Psoas muscle (tissue), 8 donors: ENCODE results near the gene ITIH1. TPM values are rescaled to one million over a fixed set of nuclear protein-coding genes. Genes with fewer than 3 reads are reported as not detected.
A peak's percentile ranks its signal among the peaks of the same experiment; 100 is the strongest.

Experiments used
- ATAC-seq, 4 donors: fragments of 200-7000 bp; cut with Tn5 transposase; one replicate each; pipeline ENCODE4 v1.9.1; 2020; ENCODE audit warnings: moderate library complexity in 3 of 4, mild to moderate bottlenecking in 2 of 4
- DNase-seq, 2 donors: peaks; one replicate each; pipeline ENCODE4 v3.0.0-alpha.2; 2020
- H3K27ac ChIP-seq: fragments of 200-600 bp; one replicate; pipeline ENCODE4 v1.8.0; 2022
- H3K27me3 ChIP-seq, 3 donors: fragments of 200-600 bp in 1 of 3; one replicate each; pipeline versions ENCODE4 v1.6.1 to v1.8.0; 2013 to 2022; ENCODE audit warnings: low read length in 2 of 3, mild to moderate bottlenecking in 2 of 3, moderate library complexity in 1 of 3; ENCODE audit not compliant: insufficient read depth in 3 of 3
- H3K36me3 ChIP-seq, 2 donors: fragments of 200-600 bp in 1 of 2; one replicate each; pipeline versions ENCODE4 v1.6.1 to v1.8.0; 2013 to 2022; ENCODE audit warnings: low read depth in 1 of 2, mild to moderate bottlenecking in 1 of 2, moderate library complexity in 1 of 2; ENCODE audit not compliant: insufficient read depth in 1 of 2
- H3K4me1 ChIP-seq: fragments of 200-600 bp; one replicate; pipeline ENCODE4 v1.8.0; 2022
- H3K4me3 ChIP-seq: fragments of 200-600 bp; one replicate; pipeline ENCODE4 v1.8.0; 2022; ENCODE audit warnings: mild to moderate bottlenecking
- H3K9me3 ChIP-seq: fragments of 200-600 bp; one replicate; pipeline ENCODE4 v1.8.0; 2022
- CTCF ChIP-seq: fragments of 200-600 bp; IDR thresholded peaks from one replicate; pipeline ENCODE4 v1.8.0; 2022; ENCODE audit warnings: antibody characterized with exemption
- WGBS, 3 donors: extraction: QIAGEN DNeasy Blood & Tissue Kit; methylation state at CpG; one replicate each; pipeline versions ENCODE4 v1.1.6 to v1.1.7; 2013; 5-methylcytosine and 5-hydroxymethylcytosine counted together
- intact Hi-C, 2 donors: fragments of 100-400 bp; cut with DNase I; formaldehyde crosslinking; loops; one replicate each; pipeline versions ENCODE4 v1.11.0 to v1.14.2; 2022
- polyA plus RNA-seq, 3 donors: library from polyadenylated mRNA; stranded (reverse); fragments of 200-250 nt; gene quantifications; one replicate each; pipeline ENCODE4 v1.2.3, GENCODE V29; 2013
- total RNA-seq, 4 donors: library from RNA; stranded (reverse); fragmentation: NEBNext Ultra II Directional in 2 of 4; extraction: Animal tissue kit (Norgen Biotek cat#: 25700) in 2 of 4; gene quantifications; one replicate each; pipeline versions ENCODE4 v1.2.1 to v1.2.4, GENCODE V29; 2021 to 2023
- donor health status: healthy with polysubstance abuse.
- donor health status: DM: no; HTN: no; CAD: no; lungs with moderate emphysema.
- donor health status: Bipolar disorder and iron deficiency.
- donor health status: healthy.
- donor health status: DM: yes; HTN: yes; CAD: no.
- donor health status: DM: no; HTN: no; CAD: no.
- donor health status: DM: no; HTN: no; CAD: no.
- donor health status: DM: yes; HTN: yes; CAD: no.

The ITIH1 gene
- total and polyA plus RNA-seq, 7 donors: 0.03 TPM; not detected in 6

- H3K36me3 ChIP-seq: peaks cover 0 to 98% of the 10 kb centered on the region in 2 donors
- peak; percentile 37 to 72 (median 52) for ATAC-seq
- no peaks in the 10 kb centered on the region for H3K27me3 ChIP-seq
- no peaks in the 10 kb centered on the region for H3K4me1 ChIP-seq
- no peak for DNase-seq
- H3K27ac ChIP-seq: no peak overlapping the region
- WGBS, 3 donors: 56 to 63% (median 58%) methylated on average over 11 of the region's 11 CpGs
- no peaks in the 10 kb centered on the region for H3K9me3 ChIP-seq
- intact Hi-C loops: no loop called here
- peak; percentile 45 for TF ChIP-seq CTCF
- H3K4me3 ChIP-seq: no peak overlapping the region
Observed at GRCh38 chr3:52820736-52821135, 43.3 kb downstream of the ITIH1 start.

DNA sequence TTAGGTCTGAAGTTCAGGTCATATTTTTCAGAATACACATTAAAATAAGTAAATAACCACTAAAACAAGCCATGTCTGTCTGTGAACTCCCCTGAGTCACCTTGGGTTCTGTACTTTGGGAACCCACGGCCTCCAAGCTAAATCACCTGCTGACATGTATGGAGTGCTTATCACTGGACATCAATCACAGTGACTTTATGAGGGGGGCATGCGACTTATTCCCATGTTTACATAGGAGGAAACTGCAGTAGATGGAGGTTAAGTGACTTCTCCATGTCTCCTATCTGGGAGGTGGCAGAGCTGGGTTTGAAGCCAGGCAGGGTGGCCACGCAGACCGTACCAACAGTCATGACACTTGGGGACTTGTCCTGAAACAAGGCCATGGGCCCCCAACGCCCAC lies 45.0 kb downstream of the ITIH1 start:
- Histone ChIP-seq H3K9me3 (no peaks in the 10 kb centered on the region), H3K27me3 (no peaks in the 10 kb centered on the region), H3K36me3 (peaks cover 0 to 98% of the 10 kb centered on the region in 2 donors), H3K4me3 (no peak overlapping the region), H3K4me1 (no peaks in the 10 kb centered on the region), H3K27ac (no peak overlapping the region)
- intact Hi-C loops: no loop called here
- no peak for TF ChIP-seq CTCF
- no peak for ATAC-seq
- WGBS, 3 donors: 87 to 93% (median 89%) methylated on average over 5 of the region's 5 CpGs
- DNase-seq: no peak

- Histone ChIP-seq H3K4me3 (no peak overlapping the region), H3K9me3 (no peaks in the 10 kb centered on the region), H3K27me3 (no peaks in the 10 kb centered on the region), H3K36me3 (peaks cover 0 to 98% of the 10 kb centered on the region in 2 donors), H3K4me1 (no peaks in the 10 kb centered on the region), H3K27ac (no peak overlapping the region)
- intact Hi-C loops: no loop called here
- no peak for TF ChIP-seq CTCF
- WGBS, 3 donors: 83 to 95% (median 87%) methylated on average over 9 to 10 of the region's 10 CpGs
- ATAC-seq: no peak
- DNase-seq: no peak
Observed at GRCh38 chr3:52824037-52824436, 46.6 kb downstream of the ITIH1 start.

GRCh38 chr3:52827441-52827840 lies 50.0 kb downstream of the ITIH1 start:
- peaks cover 0 to 79% of the 10 kb centered on the region in 2 donors for H3K36me3 ChIP-seq
- H3K4me3 ChIP-seq: no peak overlapping the region
- no peaks in the 10 kb centered on the region for H3K27me3 ChIP-seq
- ATAC-seq (peak in 1 of 4 donors; percentile 15), DNase-seq (no peak)
- TF ChIP-seq CTCF: no peak
- peaks cover 26% of the 10 kb centered on the region for H3K4me1 ChIP-seq
- H3K27ac ChIP-seq: peak overlapping the region; percentile 46
- H3K9me3 ChIP-seq: no peaks in the 10 kb centered on the region
- 52 to 72% (median 55%) methylated on average over 9 of the region's 9 CpGs for WGBS, 3 donors
- intact Hi-C loops: loop anchor here in 1 of 2 donors (5.0 kb wide), 1 partner anchor 50 kb away; the partner anchor contains the start of gene ITIH1

DNA sequence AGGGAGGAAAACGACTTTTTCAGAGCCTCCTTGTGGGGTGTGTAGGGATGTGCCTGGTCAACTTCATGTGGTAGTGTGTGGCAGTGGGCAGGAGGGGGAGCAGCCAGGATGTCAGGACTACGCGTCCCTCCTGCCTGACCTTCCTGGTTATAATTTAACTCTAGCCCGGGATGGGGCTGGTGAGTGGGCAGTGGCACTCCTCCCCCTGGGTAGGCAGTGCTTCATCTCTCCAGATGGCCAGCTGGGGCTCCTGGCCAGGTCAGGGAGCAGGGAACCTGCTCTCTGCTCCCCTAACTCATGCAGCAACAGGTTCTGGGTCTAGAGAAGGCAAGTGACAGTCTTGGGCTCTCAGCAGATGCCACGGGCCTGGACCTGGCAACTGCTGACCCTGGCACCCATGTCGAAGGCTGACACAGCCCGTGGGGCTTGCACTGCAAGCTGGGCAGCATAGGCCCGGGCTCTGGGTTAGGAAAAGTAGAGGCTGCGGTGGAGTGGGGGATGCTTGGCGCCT lies 50.5 kb downstream of the ITIH1 start:
- H3K27ac ChIP-seq: peak overlapping the region; percentile 46
- WGBS, 3 donors: 39 to 67% (median 47%) methylated on average over 10 of the region's 10 CpGs
- DNase-seq: no peak
- no peaks in the 10 kb centered on the region for H3K27me3 ChIP-seq
- no peak overlapping the region for H3K4me3 ChIP-seq
- peaks cover 0 to 78% of the 10 kb centered on the region in 2 donors for H3K36me3 ChIP-seq
- H3K9me3 ChIP-seq: no peaks in the 10 kb centered on the region
- TF ChIP-seq CTCF: no peak
- intact Hi-C loops: loop anchor here in 1 of 2 donors (5.0 kb wide), 1 partner anchor 51 kb away; the partner anchor contains the start of gene ITIH1
- no peak for ATAC-seq
- peaks cover 30% of the 10 kb centered on the region for H3K4me1 ChIP-seq
